Heart left ventricle (tissue), 16 donors: ENCODE measurements around the gene SPACDR. TPM values are rescaled to one million over a fixed set of nuclear protein-coding genes. Genes with fewer than 3 reads are reported as not detected.
A peak's percentile ranks its signal among the peaks of the same experiment; 100 is the strongest.
"Not testable (repeated sequence)": the region's sequence is repeated elsewhere in the genome, so short reads cannot be mapped to it uniquely, and the experiment has no call there.

Experiments used
- ATAC-seq, 4 donors: fragments of 200-7000 bp; cut with Tn5 transposase; one replicate each; pipeline ENCODE4 v1.9.1; 2020 to 2022; ENCODE audit warnings: moderate library complexity in 4 of 4, mild to moderate bottlenecking in 3 of 4, moderate number of reproducible peaks in 1 of 4
- DNase-seq, 5 donors: peaks; one replicate each; pipeline ENCODE4 v3.0.0-alpha.2; 2020
- H3K27ac ChIP-seq, 12 donors: fragments of 200-600 bp; sonication (generic) in 4 of 12; one replicate each; pipeline versions ENCODE4 v1.5.0 to v1.8.0; 2016 to 2022; ENCODE audit warnings: mild to moderate bottlenecking in 2 of 12
- H3K27me3 ChIP-seq, 9 donors: fragments of 200-600 bp; sonication (generic) in 2 of 9; one replicate each; pipeline versions ENCODE4 v1.5.1 to v1.8.0; 2016 to 2022; ENCODE audit warnings: mild to moderate bottlenecking in 3 of 9
- H3K36me3 ChIP-seq, 9 donors: fragments of 200-600 bp; sonication (generic) in 2 of 9; one replicate each; pipeline versions ENCODE4 v1.5.0 to v1.8.0; 2018 to 2022; ENCODE audit warnings: mild to moderate bottlenecking in 2 of 9
- H3K4me1 ChIP-seq, 12 donors: fragments of 200-600 bp; sonication (generic) in 4 of 12; one replicate each; pipeline versions ENCODE4 v1.5.0 to v1.8.0; 2016 to 2022; ENCODE audit warnings: mild to moderate bottlenecking in 3 of 12
- H3K4me3 ChIP-seq, 12 donors: fragments of 200-600 bp; sonication (generic) in 4 of 12; one replicate each; pipeline versions ENCODE4 v1.5.0 to v1.8.0; 2017 to 2022; ENCODE audit warnings: mild to moderate bottlenecking in 9 of 12, moderate library complexity in 4 of 12
- H3K9me3 ChIP-seq, 12 donors: fragments of 200-600 bp; sonication (generic) in 4 of 12; one replicate each; pipeline versions ENCODE4 v1.5.0 to v1.8.0; 2016 to 2022; ENCODE audit warnings: mild to moderate bottlenecking in 1 of 12
- CTCF ChIP-seq, 12 donors: fragments of 200-600 bp; sonication (generic) in 4 of 12; IDR thresholded peaks; one replicate each; pipeline versions ENCODE4 v1.5.0 to v1.8.0; 2018 to 2022; ENCODE audit warnings: antibody characterized with exemption in 12 of 12, mild to moderate bottlenecking in 5 of 12
- POLR2A ChIP-seq, 2 donors: fragments of 450-650 bp; IDR thresholded peaks; one replicate each; pipeline ENCODE4 v1.6.1; 2017; ENCODE audit warnings: antibody characterized with exemption in 2 of 2, mild to moderate bottlenecking in 2 of 2, moderate library complexity in 2 of 2
- WGBS, 4 donors: extraction: QIAGEN DNeasy Blood & Tissue Kit in 2 of 4; methylation state at CpG; one replicate each; pipeline versions ENCODE4 v1.1.5 to v1.1.7; 2013 to 2018; 5-methylcytosine and 5-hydroxymethylcytosine counted together
- intact Hi-C, 10 donors: fragments of 100-400 bp; cut with DNase I; formaldehyde crosslinking; loops; one replicate each; pipeline versions ENCODE4 v1.11.1 to v1.14.2; 2022
- polyA plus RNA-seq, 2 donors: library from polyadenylated mRNA; stranded (reverse); fragments of 200-250 nt; gene quantifications; one replicate each; pipeline ENCODE4 v1.2.3, GENCODE V29; 2013
- total RNA-seq, 9 donors: library from RNA; depleted of rRNA in 2 of 9; stranded (reverse); fragments of >200 nt in 2 of 9; fragmentation: NEBNext Ultra II Directional in 3 of 9; extraction: Animal tissue kit (Norgen Biotek cat#: 25700) in 3 of 9; gene quantifications; one replicate each; pipeline versions ENCODE4 v1.1.0 to v1.2.4, GENCODE V29; 2016 to 2023
- donor health status: ischemic (EF 13 %, LVEDD 7.1; RV severe dilation, severe dysfunction).
- donor health status: healthy with polysubstance abuse.
- donor health status: DM: no; HTN: yes; CAD: no.
- donor health status: DM: no; HTN: no; CAD: no.
- donor health status: ischemic (EF 25% LVEDD 6.9; RV normal size, moderate dysfunction).
- donor health status: ischemic (EF 25% LVEDD 5.7; RV mildly dilated, moderate dysfunction).
- donor health status: healthy.
- donor health status: DM: yes; HTN: yes; CAD: no.
- donor health status: ischemic (EF 35%, LVEDD 5.7; RV mildly dilated, moderate dysfunction).
- donor health status: nonischemic (EF 11% LVEDD 7.7; RV severe dilation, severe dysfunction).
- donor health status: DM: yes; HTN: yes; CAD: no.
- donor health status: PGD.
- donor health status: ischemic (EF 29% LVEDD 5.4; RV normal size, mild dysfunction).
- donor health status: nonischemic (EF 23%, LVEDD 6.1; RV moderate dilation, normal function).

Gene SPACDR
- total and polyA plus RNA-seq, 11 donors: 0.27 to 0.78 (median 0.61) TPM; not detected in 4

DNA sequence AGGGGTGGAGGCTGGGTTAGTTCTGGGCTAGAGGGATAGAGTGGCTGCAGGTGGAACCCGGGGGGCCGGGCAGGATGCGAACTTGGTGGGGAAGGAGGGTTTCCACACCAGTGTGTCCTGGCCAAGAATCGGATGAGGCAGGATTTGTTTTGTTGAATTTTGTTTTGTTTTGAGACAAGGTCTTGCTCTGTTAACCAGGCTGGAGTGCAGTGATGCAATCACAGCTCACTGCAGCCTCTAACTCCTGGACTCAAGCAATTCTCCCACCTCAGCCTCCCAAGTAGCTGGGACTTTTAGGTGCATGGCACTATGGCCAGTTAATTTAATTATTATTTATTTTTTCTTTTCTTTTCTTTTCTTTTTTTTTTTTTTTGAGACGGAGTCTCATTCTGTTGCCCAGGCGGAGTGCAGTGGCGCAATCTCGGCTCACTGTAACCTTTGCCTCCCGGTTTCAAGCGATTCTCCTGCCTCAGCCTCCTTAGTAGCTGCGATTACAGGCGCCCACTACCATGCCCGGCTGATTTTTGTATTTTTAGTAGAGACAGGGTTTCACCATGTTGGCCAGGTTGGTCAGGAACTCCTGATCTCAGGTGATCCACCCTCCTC, 14.8 kb downstream of the SPACDR start:
- TF ChIP-seq CTCF (IDR thresholded peaks at IDR 0.05) (no peak), POLR2A (IDR thresholded peaks at IDR 0.05) (no peak)
- intact Hi-C loops: no loop called here
- Histone ChIP-seq H3K9me3 (no peaks in the 10 kb centered on the region), H3K27ac (peak overlapping the region in 5 of 12 donors; percentile 85 to 97 (median 90)), H3K4me3 (peak overlapping the region in 4 of 12 donors; percentile 60 to 82 (median 66)), H3K27me3 (no peaks in the 10 kb centered on the region), H3K4me1 (peaks cover 0 to 32% (median 9%) of the 10 kb centered on the region in 12 donors), H3K36me3 (no peaks in the 10 kb centered on the region)
- WGBS, 4 donors: 87 to 92% (median 90%) methylated on average over 13 of the region's 13 CpGs
- peak in 1 of 5 donors; percentile 18 for DNase-seq
- no peak for ATAC-seq

GRCh38 chr7:100447363-100447762, 16.7 kb downstream of the SPACDR start:
- H3K4me3 ChIP-seq, H3K27ac ChIP-seq, H3K36me3 ChIP-seq, ATAC-seq, intact Hi-C loops, H3K9me3 ChIP-seq, H3K27me3 ChIP-seq: not testable (repeated sequence)
- peaks cover 0 to 43% (median 17%) of the 10 kb centered on the region in 12 donors for H3K4me1 ChIP-seq
- WGBS, 4 donors: 85 to 98% (median 97%) methylated on average over 8 of the region's 8 CpGs
- DNase-seq: peak in 1 of 5 donors; percentile 3

DNA sequence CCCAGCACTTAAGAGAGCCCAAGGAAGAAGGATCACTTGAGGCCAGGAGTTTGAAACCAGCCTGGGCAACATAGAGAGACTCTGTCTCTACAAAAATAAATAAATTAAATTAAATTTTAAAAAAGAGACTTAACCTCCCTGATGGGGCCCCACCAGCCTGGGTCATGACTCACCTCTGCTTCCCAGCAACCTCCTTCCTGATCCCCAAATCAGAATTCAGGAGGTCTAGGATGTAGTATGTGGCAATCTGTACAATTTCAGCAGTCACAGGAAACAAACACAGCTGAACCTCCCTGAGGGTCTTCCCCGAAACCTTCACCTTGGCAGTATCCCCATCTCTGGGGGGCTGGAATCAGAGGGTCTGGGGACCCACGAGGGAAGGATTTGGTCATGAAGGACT, 18.0 kb downstream of the SPACDR start:
- Histone ChIP-seq H3K27me3 (no peaks in the 10 kb centered on the region), H3K4me1 (peaks cover 0 to 43% (median 17%) of the 10 kb centered on the region in 12 donors), H3K4me3 (no peak overlapping the region), H3K9me3 (no peaks in the 10 kb centered on the region), H3K36me3 (no peaks in the 10 kb centered on the region), H3K27ac (peak overlapping the region in 2 of 12 donors; percentile 5 to 79)
- TF ChIP-seq CTCF (IDR thresholded peaks at IDR 0.05) (no peak), POLR2A (IDR thresholded peaks at IDR 0.05) (no peak)
- intact Hi-C loops: no loop called here
- WGBS, 4 donors: 67 to 79% (median 72%) methylated on average over 2 of the region's 2 CpGs
- ATAC-seq: no peak
- DNase-seq: no peak

GRCh38 chr7:100444311-100445278, 19.5 kb downstream of the SPACDR start:
- no peaks in the 10 kb centered on the region for H3K27me3 ChIP-seq
- intact Hi-C loops: no loop called here
- no peak overlapping the region for H3K4me3 ChIP-seq
- peaks cover 0 to 33% (median 16%) of the 10 kb centered on the region in 12 donors for H3K4me1 ChIP-seq
- peak in 2 of 5 donors; percentile 60 to 61 for DNase-seq
- no peaks in the 10 kb centered on the region for H3K9me3 ChIP-seq
- peak overlapping the region; percentile 59 to 82 (median 78) for H3K27ac ChIP-seq
- no peaks in the 10 kb centered on the region for H3K36me3 ChIP-seq
- ATAC-seq: peak; percentile 57 to 93 (median 74)
- TF ChIP-seq CTCF (IDR thresholded peaks at IDR 0.05): no peak
- TF ChIP-seq POLR2A (IDR thresholded peaks at IDR 0.05): no peak
- 26 to 36% (median 28%) methylated on average over 9 to 14 of the region's 14 CpGs for WGBS, 4 donors
